Common myeloid progenitor, CD34-positive (primary cell): ENCODE data around the gene PARVB.

Experiments
- CTCF ChIA-PET: fragments of 350-600 bp; sonication (Branson Sonifier 250); formaldehyde crosslinking; loops from one replicate; lab custom pipeline; 2021; ENCODE audit warnings: antibody characterized with exemption; lab: Charles Lee
- POLR2A ChIA-PET: fragments of 350-600 bp; sonication (Branson Sonifier 250); formaldehyde crosslinking; loops from one replicate; lab custom pipeline; 2021; ENCODE audit warnings: antibody characterized with exemption; lab: Charles Lee
- DNase-seq, 3 donors: peaks; one replicate each; pipeline versions ENCODE4 v3.0.0 to v3.0.0-alpha.2; 2013
- H3K27ac ChIP-seq, 2 experiments: 1 replicate in 1 of 2; 2 replicates in 1 of 2; pipeline ENCODE4 v1.7.0; 2013; ENCODE audit warnings: inconsistent platforms in 2 of 2, low read length in 2 of 2, mild to moderate bottlenecking in 2 of 2, low read depth in 1 of 2, moderate library complexity in 1 of 2; ENCODE audit not compliant: severe bottlenecking in 2 of 2, insufficient read depth in 1 of 2, poor library complexity in 1 of 2
- H3K27me3 ChIP-seq, 5 experiments: replicated peaks in 2 of 5; 1 replicate in 3 of 5; 2 replicates in 2 of 5; pipeline versions ENCODE4 v1.6.1 to v1.7.0; 2013; ENCODE audit warnings: low read length in 4 of 5, mild to moderate bottlenecking in 2 of 5, moderate library complexity in 2 of 5, inconsistent platforms in 1 of 5; ENCODE audit not compliant: insufficient read depth in 5 of 5, control insufficient read depth in 4 of 5
- H3K36me3 ChIP-seq, 4 experiments: 1 replicate in 2 of 4; 2 replicates in 2 of 4; pipeline versions ENCODE4 v1.6.1 to v1.7.0; 2013; ENCODE audit warnings: low read length in 3 of 4, control low read depth in 1 of 4, mild to moderate bottlenecking in 1 of 4; ENCODE audit not compliant: control insufficient read depth in 4 of 4, insufficient read depth in 4 of 4
- H3K4me1 ChIP-seq, 4 experiments: 1 replicate in 3 of 4; 2 replicates in 1 of 4; pipeline versions ENCODE4 v1.6.1 to v1.7.1; 2013; ENCODE audit warnings: low read length in 3 of 4, mild to moderate bottlenecking in 3 of 4, control low read depth in 1 of 4, inconsistent platforms in 1 of 4, moderate library complexity in 1 of 4; ENCODE audit not compliant: control insufficient read depth in 4 of 4, insufficient read depth in 4 of 4; ENCODE audit errors: control extremely low read depth in 1 of 4
- H3K4me3 ChIP-seq, 7 experiments: 1 replicate in 4 of 7; 2 replicates in 3 of 7; pipeline versions ENCODE4 v1.5.1 to v1.7.0; 2013; ENCODE audit warnings: mild to moderate bottlenecking in 7 of 7, low read length in 6 of 7, moderate library complexity in 6 of 7, inconsistent platforms in 2 of 7, low read depth in 2 of 7, control low read depth in 1 of 7; ENCODE audit not compliant: insufficient read depth in 4 of 7, control insufficient read depth in 1 of 7; ENCODE audit errors: extremely low read depth in 1 of 7
- H3K9me3 ChIP-seq, 5 experiments: 1 replicate in 4 of 5; 2 replicates in 1 of 5; pipeline versions ENCODE4 v1.6.1 to v1.7.1; 2013; ENCODE audit warnings: low read length in 4 of 5, mild to moderate bottlenecking in 2 of 5, inconsistent platforms in 1 of 5, low read depth in 1 of 5, moderate library complexity in 1 of 5; ENCODE audit not compliant: control insufficient read depth in 4 of 5, insufficient read depth in 2 of 5; ENCODE audit errors: control extremely low read depth in 1 of 5
- WGBS: methylation state at CpG from one replicate; pipeline ENCODE4 v1.1.5; 2013; ENCODE audit not compliant: insufficient coverage; 5-methylcytosine and 5-hydroxymethylcytosine counted together

The PARVB gene

GRCh38 chr22:44093791-44094190 is 69.7 kb downstream of the PARVB start:
- ChIA-PET CTCF (interaction anchor here (0.6 to 1.2 kb wide), 3 partner anchors 9 to 100 kb away, joined by 3 to 4 read pairs (median 3); no protein-coding TSS in a partner anchor), POLR2A (no interaction called here)
- Histone ChIP-seq H3K27me3 (no peaks in the 10 kb centered on the region), H3K4me3 (no peak overlapping the region), H3K36me3 (peaks cover 4 to 54% (median 27%) of the 10 kb centered on the region in 4 experiments), H3K9me3 (no peaks in the 10 kb centered on the region), H3K4me1 (no peaks in the 10 kb centered on the region), H3K27ac (no peak overlapping the region)
- DNase-seq = no peak
- WGBS = 92% methylated on average over 7 of the region's 9 CpGs

- Histone ChIP-seq H3K4me1 (no peaks in the 10 kb centered on the region), H3K9me3 (no peaks in the 10 kb centered on the region), H3K4me3 (no peak overlapping the region), H3K36me3 (peaks cover 4 to 52% (median 32%) of the 10 kb centered on the region in 4 experiments), H3K27ac (no peak overlapping the region), H3K27me3 (no peaks in the 10 kb centered on the region)
- WGBS = 94% methylated on average over 5 of the region's 14 CpGs
- ChIA-PET CTCF (interaction anchor here (1.2 to 2.8 kb wide), 2 partner anchors 9 to 101 kb away, joined by 4 to 15 read pairs; no protein-coding TSS in a partner anchor), POLR2A (no interaction called here)
- no peak for DNase-seq
Measured at GRCh38 chr22:44094751-44095302, 70.7 kb downstream of the PARVB start.

GRCh38 chr22:44096736-44097135 is 72.6 kb downstream of the PARVB start:
- Histone ChIP-seq H3K27ac (no peak overlapping the region), H3K4me3 (no peak overlapping the region), H3K27me3 (no peaks in the 10 kb centered on the region), H3K36me3 (peaks cover 7 to 63% (median 38%) of the 10 kb centered on the region in 4 experiments), H3K4me1 (no peaks in the 10 kb centered on the region), H3K9me3 (no peaks in the 10 kb centered on the region)
- POLR2A ChIA-PET = no interaction called here
- CTCF ChIA-PET = interaction anchor here (2.8 kb wide), 1 partner anchor 11 kb away, joined by 15 read pairs; no protein-coding TSS in a partner anchor
- 97% methylated on average over 9 of the region's 11 CpGs for WGBS
- no peak for DNase-seq

- Histone ChIP-seq H3K4me1 (no peaks in the 10 kb centered on the region), H3K9me3 (peaks cover 0 to 5% (median 0%) of the 10 kb centered on the region in 5 experiments), H3K27ac (no peak overlapping the region), H3K36me3 (peaks cover 9 to 69% (median 42%) of the 10 kb centered on the region in 4 experiments), H3K27me3 (no peaks in the 10 kb centered on the region), H3K4me3 (no peak overlapping the region)
- ChIA-PET CTCF (interaction anchor here (2.8 kb wide), 1 partner anchor 12 kb away, joined by 15 read pairs; no protein-coding TSS in a partner anchor), POLR2A (no interaction called here)
- no peak for DNase-seq
- 94% methylated on average over 22 of the region's 23 CpGs for WGBS
Measured at GRCh38 chr22:44097263-44098020, 73.3 kb downstream of the PARVB start.

GRCh38 chr22:44098021-44098739 is 74.1 kb downstream of the PARVB start:
- ChIA-PET CTCF (no interaction called here), POLR2A (no interaction called here)
- Histone ChIP-seq H3K9me3 (peaks cover 0 to 5% (median 0%) of the 10 kb centered on the region in 5 experiments), H3K27ac (no peak overlapping the region), H3K36me3 (peaks cover 11 to 69% (median 39%) of the 10 kb centered on the region in 4 experiments), H3K27me3 (no peaks in the 10 kb centered on the region), H3K4me3 (no peak overlapping the region), H3K4me1 (no peaks in the 10 kb centered on the region)
- DNase-seq = no peak
- 97% methylated on average over 14 of the region's 17 CpGs for WGBS

- no peaks in the 10 kb centered on the region for H3K4me1 ChIP-seq
- H3K36me3 ChIP-seq = peaks cover 13 to 73% (median 42%) of the 10 kb centered on the region in 4 experiments
- CTCF ChIA-PET = interaction anchor here (1.8 kb wide), 1 partner anchor 13 kb away, joined by 10 read pairs; no protein-coding TSS in a partner anchor
- H3K27me3 ChIP-seq = no peaks in the 10 kb centered on the region
- no peak for DNase-seq
- H3K4me3 ChIP-seq = no peak overlapping the region
- POLR2A ChIA-PET = no interaction called here
- no peak overlapping the region for H3K27ac ChIP-seq
- WGBS = 97% methylated on average over 11 of the region's 15 CpGs
- peaks cover 0 to 5% (median 0%) of the 10 kb centered on the region in 5 experiments for H3K9me3 ChIP-seq
Measured at GRCh38 chr22:44098966-44099530, 74.9 kb downstream of the PARVB start.
